GM19239 (cell line): Measurements from ENCODE around the gene GNG2.

Experiments used
- DNase-seq: peaks from one replicate; pipeline ENCODE4 v3.0.0; 2011; ENCODE audit warnings: low spot score; ENCODE audit not compliant: insufficient read length
- FAIRE-seq: peaks from 2 replicates; lab custom pipeline; 2011; peaks lifted over from hg19 to GRCh38; lab: Jason Lieb, UNC

Gene GNG2

DNA sequence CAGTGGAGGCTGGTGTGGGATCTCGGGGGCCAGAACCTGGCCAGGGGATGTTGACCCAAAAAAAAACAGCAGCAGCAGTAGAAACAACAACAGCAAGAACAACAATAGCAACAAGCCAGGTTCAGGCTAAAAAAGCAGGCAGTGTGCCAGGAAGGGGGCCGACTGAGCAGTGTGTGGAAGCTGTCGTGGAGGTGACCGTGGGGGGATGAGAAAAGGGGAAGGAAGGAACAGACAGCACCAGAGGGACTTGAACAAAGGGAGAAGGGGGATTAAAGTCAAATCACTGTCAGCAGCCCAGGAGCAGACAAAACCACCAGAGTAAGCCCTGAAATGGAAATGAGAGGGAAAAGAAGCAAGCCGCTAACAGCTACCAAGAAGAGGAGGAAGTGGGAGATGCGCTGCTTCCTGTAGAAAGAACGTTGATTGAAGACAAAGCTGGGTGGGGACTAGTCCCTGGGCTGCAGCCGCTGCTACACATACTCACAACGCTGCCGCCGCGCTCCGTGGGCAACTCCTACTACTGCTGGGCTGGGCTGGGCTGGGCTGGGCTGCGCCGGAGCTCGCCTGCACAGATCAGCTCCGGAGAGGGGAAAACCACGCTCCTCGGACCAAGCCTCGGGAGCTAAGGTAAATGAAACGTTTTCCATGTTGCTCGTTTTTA, at the start of gene GNG2:
TSS of gene GNG2 (plus strand) at position 449 of the 661 bp plus-strand sequence. CDS start 90,067 bp downstream, outside the sequence.
- FAIRE-seq (peak; percentile 94), DNase-seq (no peak)

DNA sequence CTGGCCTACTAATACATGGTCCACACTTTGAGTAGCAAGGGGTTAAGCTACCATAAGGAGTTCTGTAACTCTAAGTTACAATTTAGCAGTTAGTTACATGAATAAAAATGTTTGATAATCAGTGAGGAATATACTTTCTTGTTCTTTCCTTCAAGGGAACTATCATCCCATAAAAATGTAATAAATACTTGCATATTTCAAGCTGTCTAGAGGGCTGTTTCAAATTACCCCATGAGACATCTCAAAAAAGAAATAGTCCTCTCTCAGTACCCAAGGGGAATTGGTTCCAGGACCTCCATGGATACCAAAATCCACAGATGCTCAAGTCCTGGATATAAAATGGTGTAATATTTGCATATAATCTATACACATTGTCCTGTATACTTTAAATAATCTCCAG, 48.7 kb upstream of the GNG2 start:
- DNase-seq (no peak), FAIRE-seq (no peak)

DNA sequence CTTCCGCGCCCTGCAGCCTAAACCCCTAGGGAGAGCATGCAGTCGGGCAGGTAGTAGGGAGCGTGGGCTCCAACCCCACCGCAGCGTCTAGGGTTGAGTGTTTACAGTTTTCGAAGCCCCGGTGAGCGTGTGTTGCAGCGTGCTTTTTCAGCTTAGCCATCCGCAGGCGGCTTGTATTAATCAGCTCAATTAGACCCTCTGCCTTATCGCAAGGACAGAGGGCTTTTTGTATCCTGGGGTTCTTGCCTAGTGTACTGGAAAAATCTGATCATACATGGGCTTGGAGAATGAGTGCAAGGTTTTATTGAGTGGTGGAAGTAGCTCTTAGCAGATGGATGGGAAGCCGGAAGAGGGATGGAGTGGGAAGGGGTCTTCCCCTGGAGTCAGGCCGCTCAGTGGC, 44.4 kb upstream of the GNG2 start:
- FAIRE-seq (no peak), DNase-seq (no peak)

DNA sequence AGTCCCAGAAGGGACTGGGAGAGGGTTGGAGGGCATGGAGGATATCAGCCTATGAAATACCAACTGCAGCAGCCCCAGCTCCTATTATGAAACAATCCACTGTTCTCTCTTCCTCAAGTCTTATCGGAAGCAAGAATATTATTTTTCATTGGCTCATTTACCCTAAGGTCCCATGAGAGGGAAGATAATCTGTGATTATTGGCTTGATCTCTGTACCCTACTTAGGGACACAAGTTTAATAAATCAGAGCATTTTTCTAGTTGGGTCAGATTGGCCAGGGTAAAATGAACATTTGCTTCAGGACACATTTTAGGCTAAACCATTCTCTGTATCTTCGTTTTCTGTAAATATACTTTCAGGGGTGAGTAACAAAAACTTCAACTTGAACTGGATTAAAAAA, 43.1 kb upstream of the GNG2 start:
- FAIRE-seq = no peak
- no peak for DNase-seq

DNA sequence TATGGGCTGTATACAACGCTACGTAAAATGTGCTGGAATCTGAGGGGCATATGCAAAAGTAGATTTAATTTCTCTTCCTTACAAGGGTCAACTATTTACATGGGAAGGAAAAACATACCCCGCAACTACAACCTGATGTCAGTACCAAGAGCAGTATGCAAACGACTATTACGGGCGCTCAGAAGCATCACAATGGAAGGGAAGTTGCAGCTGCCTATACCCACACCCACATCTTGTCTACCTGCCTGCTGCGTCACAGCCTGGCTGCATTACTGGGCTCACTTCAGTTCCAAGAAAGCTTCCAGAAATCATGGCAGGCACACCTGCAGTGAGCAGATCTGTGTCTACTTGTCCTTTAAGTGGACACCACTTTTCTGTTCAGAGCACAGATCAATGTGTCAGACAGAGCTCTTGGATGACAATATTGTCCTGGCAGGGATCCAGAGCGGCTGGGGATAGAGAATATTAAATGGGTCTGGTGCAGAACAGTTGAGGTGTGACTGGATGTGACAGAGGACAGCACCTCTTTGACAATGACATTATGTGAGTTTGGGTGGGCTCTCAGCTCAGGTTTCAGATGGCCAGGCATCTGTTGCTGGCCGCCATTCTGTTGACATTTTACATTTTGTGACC, 41.5 kb upstream of the GNG2 start:
- FAIRE-seq (no peak), DNase-seq (no peak)

DNA sequence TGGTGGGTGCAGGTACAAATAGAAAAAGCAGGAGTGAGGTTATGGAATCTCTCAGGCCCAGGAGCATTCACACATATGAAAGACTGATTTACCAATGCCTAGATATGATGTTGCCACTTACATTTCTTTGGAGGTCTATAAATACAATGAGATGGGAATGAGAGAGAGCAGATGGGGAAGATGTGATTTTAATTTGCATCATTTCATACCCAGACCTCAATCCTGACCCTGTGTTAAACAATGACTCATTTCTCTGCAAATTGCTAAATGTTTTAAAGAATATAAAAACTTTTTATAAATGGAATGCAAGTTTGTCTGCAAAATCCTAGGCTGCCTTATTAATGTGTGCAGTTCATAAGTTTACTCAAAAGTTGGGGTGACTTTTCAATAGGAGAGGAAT, 38.6 kb upstream of the GNG2 start:
- no peak for DNase-seq

DNA sequence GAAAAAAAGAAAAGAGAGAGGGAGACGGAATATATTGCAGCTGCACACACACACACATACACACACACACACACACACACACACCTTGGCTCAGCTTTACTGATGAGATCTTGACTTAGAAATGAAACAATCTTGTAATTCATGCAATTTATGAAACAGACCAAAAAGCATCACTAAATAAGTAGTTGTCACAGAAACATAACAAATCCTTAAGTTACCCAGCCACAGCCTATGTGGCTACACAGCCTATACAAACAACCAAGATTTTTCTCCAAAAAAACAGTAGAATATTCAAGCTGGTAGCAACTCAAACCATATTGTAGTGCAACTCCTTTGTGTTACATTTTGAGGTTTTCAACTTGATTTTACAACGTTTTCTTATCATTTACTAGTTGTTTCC, 37.9 kb upstream of the GNG2 start:
- DNase-seq (no peak), FAIRE-seq (no peak)

More for the DNA sequence above, 38.6 kb upstream of the GNG2 start:
- no peak for FAIRE-seq

DNA sequence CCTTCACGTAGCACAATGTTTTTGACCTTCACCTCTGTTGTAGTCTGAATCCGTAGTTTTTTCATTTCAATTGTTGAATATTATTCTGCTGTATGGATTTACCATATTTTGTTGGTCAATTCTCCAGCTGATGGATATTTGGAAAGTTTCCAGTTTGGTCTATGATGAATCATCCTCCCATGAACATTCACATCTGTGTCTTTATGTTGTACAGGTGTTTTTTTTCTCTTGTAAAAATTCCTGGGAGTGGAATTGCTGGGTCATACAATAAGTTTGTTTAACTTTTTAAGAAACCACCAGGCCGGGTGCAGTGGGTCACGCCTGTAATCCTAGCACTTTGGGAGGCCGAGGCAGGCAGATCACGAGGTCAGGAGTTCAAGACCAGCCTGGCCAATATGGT, 36.7 kb upstream of the GNG2 start:
- FAIRE-seq (no peak), DNase-seq (no peak)

DNA sequence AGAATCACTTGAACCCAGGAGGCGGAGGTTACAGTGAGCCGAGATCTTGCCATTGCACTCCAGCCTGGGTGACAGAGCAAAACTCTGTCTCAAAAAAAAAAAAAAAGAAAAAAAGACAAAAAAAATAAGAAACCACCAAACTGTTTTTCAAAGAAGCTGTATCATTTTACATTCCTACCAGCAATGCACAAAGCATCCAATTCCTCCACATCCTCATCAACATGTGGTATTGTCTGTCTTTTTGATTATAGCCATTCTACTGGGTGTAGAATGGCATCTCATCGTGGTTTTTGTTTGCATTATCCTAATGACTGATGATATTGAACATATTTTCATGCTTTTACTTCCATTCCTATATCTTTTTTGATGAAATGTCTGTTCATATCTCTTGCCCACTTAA, 36.2 kb upstream of the GNG2 start:
- no peak for FAIRE-seq

DNA sequence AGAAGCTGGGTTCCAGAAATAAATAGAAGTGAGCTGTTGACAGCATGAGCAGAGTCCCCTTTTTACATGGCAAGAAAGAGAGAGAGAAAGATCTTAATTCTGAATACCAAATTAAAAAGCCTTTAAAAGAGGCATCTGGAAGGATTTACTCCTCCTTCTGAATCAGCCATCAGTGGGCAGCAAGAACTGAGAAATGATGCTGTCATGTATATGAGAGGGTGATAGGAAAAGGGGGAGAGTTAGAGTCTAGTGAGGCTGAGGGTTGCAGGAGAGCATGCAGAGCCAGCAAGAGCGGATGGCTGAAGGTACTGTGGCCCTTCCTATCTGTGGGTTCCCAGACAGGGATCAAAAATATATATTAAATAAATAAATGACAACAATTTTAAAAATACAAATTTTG, 34.5 kb upstream of the GNG2 start:
- DNase-seq (no peak), FAIRE-seq (no peak)

More for the DNA sequence above, 36.2 kb upstream of the GNG2 start:
- DNase-seq = no peak

DNA sequence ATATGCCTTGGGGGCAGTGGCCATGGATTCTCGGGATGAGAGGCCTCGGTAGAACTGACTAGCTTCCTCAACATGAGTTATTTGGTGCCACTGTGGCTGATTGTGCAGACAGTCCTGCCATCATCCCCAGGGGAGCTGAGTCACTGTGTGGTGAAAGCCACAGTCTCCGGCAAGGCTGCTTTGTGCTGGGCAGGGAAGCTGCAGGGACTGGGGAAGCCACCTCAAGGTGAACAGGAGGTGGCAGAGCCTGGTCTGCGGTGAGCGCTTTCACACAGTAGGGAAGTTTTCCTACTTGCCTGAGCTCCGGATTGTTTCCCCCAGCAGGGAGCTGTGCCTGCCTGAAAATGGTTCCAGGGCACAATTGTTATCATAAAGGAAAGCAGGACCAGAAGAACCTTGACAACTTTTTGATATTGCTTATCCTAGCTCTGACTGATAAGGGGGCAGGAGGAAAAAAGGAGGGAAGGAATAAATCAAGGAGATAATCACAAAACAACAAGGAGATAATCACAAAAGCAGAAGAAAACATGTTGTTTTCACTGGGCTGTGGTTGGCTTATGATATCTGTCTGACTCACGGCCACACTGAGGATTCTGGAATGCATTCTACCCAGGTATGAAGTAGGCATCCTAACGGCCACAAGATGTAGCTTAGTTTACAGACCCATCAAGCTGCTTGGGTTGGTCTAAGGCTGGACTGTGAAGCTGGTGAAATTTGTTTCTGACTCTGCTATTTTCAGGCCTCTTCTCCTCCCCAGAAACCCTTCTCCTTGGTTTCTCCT, 32.2 kb upstream of the GNG2 start:
- DNase-seq (peak; percentile 28), FAIRE-seq (peak; percentile 52)

DNA sequence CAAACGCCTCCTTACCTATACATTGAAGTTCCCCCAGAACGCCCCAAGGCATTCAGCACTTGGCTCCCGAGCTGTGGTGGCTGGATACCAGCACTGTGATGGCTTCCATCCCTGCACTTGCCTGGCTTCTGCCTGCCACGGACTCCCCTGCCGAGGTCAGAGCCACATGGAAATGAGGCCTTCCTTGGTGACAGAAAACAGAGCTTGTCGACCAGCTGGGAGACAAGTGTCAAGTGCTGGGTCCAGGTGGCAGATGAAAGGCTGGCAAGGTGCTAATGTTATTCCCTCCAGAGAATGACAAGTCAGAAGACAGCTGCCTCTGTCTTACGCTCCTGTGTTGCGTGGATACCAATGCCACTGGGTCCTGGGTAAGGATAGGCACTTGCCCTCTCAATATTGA, 26.2 kb upstream of the GNG2 start:
- DNase-seq (no peak), FAIRE-seq (no peak)

DNA sequence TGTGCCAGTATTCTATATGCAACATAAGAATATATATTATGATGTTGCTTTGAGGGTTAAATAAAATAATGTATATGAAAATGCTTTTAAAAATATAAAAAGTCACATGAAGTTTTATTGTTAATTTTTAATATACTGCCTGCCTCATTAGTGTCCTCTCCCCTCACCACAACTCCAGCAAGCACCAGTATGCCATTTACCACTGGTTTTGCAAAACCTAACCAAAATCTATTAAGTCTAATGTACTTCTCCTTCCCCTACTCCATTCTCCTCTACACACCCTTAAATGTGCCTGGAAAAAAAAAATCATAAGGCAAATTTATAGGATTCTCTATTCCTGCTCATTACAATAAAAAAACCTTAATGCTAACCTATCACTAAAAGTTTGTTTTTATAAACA, 24.0 kb upstream of the GNG2 start:
- DNase-seq (no peak), FAIRE-seq (no peak)

DNA sequence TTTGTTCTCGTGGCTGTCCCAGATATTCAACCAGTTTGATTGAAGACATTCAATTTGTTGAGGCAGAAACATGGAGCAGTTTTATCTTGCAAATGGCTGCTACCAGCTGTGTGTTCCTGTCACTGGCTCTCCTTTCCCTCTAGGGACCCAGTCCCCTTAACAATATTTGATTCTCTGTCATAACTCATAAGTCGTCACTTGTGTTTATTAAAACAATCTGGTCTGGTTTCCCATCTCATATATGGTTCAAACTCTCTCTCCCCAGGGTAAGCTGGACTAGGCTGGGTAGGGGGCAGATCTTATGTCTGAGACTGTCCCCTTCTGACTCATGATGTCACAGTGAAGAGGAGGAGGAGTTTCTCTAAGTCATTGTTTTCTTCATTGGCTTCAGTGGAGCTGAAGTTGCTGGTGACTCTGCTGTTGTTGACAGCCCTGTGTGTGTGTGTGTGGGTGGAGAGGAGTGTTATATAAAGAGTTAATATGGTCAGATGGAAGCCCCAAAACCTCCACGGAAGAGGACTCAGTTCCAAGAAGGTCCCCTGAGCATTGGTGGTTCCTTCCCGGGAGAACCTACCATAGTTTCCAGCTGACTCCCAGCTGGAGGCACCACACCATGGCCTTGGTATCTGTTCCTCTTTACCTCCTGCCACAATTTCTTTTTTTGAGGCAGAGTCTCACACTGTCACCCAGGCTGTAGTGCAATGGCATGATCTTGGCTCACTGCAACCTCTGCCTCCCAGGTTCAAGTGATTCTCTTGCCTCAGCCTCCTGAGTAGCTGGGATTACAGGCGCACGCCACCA, 16.1 kb upstream of the GNG2 start:
- DNase-seq (no peak), FAIRE-seq (peak; percentile 96)

DNA sequence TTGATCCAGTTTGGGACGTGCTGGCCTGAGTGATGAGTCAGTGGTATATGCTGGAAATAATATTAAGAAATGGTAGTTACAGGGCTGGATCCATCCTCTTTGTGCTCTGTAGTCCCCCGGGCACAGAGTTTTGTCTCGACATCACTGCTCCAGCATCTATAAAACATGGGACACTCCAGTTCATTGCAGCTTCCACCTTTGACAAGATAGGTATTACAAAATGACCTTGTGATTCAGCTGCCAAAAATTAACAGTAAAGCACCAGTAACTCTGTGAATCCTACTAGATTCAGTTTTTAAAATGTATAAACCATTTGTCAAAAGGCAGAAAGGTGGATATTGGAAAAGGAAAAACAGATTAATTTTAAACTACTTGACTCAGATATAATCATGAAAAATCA, 14.6 kb upstream of the GNG2 start:
- peak; percentile 79 for FAIRE-seq

DNA sequence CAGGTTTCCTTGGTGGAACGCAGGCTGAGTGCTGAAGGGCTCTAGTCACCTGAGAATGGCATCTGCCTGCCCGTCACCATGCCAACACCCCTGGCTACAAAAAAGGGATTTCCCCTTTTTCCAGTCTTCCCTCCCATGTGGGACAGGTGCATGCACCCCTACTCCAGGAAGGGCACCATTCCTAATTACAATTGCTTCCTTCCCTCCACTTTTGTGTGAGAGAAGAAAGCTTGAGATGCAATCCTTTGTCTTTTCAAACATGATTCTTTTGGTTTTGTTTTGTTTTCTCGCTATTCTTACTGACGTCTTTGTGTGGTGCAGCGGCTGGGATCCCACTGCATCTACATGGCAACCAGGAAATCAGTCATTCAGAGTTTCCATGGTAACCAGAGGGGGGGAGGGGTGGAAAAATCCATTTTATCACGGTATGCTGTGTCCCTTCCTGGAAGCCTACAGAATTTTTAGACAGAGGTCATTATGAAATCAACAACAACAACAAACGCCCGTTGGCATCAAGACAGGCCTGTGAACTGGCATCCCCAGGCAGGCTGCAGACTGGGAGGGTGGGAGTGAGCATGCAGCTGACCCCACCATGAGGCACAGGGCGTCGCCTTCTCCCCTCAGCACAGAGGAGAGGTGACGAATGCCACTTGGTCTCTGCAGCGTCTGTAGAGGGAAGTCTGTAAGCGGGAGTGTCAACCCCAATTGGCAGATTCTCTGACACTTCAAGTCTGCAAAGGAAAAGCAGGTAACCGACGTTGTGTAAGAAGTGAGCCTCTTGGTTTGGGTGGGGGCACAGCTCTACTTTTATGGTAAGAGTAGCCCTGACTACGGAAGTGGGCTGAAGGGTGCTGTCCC, 13.6 kb upstream of the GNG2 start:
- FAIRE-seq = peak; percentile 99
- DNase-seq = peak; percentile 50

More for the DNA sequence above, 14.6 kb upstream of the GNG2 start:
- no peak for DNase-seq

DNA sequence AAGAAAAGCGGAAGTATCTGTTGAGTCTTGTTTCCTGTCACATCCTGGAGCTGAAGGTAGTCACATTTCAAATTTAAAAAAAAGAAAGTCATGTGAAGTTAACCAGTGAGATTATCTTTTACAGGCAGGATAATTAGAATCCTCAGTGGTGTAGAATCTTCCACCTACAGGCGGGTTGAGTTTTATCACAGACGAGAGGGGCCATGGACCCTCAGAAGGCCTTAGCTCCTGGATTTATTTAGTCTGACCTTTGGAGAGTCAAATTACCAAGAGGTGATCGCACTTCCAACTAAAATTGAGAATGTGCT, 13.0 kb upstream of the GNG2 start:
- DNase-seq (no peak), FAIRE-seq (no peak)

DNA sequence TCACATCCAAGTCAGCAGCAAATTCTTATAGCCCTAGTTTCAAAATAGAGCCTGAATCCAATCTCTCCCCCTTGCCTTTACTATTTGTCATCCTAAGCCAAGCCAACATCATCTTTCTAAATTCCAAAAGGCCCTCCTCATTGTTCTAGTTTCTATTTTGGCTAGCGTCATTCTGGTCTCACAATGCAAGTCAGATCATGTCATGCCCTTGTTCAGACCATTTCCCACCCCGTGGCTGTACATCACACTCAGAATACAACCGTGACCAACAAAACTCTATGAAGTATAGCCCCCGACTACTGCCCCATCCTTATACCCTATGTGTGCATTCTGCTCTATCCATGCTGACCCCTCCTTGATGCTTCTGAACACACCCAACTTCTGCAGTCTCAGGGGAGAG, 12.3 kb upstream of the GNG2 start:
- no peak for DNase-seq
- FAIRE-seq = no peak

DNA sequence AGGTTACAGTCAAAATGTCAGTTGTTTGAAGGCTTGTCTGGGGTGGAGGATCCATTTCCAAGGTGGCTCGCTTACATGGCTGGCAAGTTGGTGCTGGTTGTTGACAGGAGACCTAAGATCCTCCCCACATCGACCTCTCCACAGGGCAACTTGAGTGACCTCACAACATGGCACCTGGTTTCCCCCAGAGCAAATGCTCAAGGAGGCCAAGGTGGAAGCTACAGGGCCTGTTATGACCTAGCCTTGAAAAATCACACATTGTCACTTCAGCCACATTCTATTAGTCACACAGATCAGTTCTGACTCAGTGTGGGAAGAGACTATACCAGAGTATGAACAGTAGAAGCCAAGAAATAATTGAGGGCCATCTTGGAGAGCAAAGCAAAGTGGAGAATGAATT, 11.3 kb upstream of the GNG2 start:
- peak; percentile 37 for FAIRE-seq
- DNase-seq = no peak

DNA sequence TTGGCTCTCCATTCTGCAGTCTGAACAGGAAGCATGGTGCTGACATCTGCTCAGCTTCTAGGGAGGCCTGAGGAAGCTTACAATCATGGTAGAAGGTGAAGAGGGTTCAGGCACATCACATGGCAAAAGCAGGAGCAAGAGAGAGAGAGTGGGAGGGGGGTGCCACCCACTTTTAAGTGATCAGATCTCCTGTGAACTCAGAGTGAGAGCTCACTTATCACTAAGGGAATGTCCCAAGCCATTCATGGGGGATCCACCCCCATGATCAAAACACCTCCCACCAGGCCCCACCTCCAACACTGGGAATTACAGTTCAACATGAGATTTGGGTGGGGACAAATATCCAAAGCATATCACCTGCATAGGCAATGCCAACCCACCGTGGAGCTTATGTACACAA, 9.8 kb upstream of the GNG2 start:
- FAIRE-seq = no peak

More for the DNA sequence above, 9.8 kb upstream of the GNG2 start:
- DNase-seq = no peak
